Anterior cingulate cortex (tissue), 58 donors: Measurements from ENCODE around the gene KRTAP12-3.
"Not testable (repeated sequence)": the region's sequence is repeated elsewhere in the genome, so short reads cannot be mapped to it uniquely, and the experiment has no call there.

ENCODE experiments used
- DNase-seq, 58 donors: peaks; one replicate each; lab custom pipeline; 2025; lab: John Stamatoyannopoulos, UW

Gene KRTAP12-3

DNA sequence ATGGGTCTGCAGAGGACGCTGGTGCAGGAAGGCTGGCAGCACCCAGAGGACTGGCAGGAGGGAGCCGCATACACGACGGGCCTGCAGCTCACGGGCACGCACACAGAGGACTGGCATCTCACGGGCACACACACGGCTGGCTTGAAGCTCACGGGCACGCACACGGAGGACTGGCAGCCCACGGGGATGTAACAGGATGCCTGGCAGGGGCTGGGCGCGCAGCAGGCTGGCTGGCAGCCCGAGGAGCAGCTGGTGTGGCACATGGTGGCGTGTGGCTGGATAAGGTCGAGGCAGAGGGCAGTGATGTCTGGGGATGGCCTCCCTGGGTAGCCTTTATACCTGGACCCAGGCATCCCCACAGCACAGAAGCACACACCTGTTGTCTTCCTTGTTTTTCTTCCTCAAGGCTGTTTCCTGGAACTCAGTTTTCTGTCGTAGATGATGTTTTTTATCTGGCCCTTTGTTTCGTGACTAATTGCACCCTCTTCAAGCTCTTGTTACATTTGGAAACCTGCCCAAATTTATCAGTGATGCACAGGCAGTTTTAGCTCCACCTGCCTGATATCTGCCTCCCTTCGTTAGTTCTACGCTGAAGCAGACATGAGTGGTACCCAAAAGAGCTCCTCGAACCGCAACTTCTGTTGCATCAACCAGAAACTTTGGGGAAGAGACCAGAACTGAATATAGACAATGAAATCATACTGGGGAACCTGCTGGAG lies 24.3 kb downstream of the KRTAP12-3 start, which contains the start of gene KRTAP12-1:
TSS of gene KRTAP12-1 (minus strand) at position 303 of the 719 bp plus-strand sequence. CDS start at position 263, 40 bp downstream.
- DNase-seq, result no peak

DNA sequence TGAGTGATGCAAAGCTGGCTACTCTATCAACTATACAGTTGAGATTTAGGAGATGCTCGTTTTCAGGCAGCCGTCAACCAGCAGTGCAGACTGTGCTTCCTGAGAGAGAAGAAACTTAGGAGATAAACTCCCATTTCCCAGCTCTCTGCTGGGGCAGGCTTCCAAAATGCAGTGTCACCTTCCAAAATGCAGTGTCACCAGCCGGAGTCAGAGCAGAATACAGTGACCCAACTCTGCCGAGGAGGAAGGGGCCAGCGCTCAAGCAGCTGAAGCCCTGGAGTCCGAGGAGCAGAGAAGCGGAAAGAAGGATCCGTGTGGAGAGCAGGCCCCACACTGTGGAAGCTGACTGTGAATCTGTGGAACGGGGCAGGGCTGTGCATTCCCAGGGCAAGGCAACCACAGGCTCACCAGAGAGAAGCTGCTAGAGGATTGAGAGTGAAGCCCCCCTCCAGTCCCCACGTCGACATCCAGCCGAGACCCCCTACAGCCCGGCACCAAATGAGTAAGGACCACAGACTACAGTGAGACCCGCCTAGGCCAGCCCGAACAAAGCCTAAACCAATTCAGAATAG lies 24.9 kb downstream of the KRTAP12-3 start:
- DNase-seq, result no peak

DNA sequence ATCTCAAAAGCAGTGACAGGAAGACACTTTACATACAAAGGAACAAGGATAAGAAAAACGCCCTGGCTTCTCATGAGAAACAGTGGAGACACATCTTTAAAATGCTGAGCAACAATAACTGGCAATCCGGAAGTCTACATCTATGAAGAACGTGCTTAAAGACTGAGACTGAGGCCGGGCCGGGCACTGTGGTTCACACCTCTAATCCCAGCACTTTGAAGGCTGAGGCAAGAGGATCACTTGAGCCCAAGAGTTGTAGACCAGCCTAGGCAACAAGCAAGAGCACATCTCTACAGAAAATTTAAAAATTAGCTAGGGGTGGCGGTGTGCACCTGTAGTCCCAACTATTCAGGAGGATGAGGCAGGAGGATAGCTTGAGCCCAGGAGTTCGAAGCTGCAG lies 26.3 kb downstream of the KRTAP12-3 start:
- no peak for DNase-seq

DNA sequence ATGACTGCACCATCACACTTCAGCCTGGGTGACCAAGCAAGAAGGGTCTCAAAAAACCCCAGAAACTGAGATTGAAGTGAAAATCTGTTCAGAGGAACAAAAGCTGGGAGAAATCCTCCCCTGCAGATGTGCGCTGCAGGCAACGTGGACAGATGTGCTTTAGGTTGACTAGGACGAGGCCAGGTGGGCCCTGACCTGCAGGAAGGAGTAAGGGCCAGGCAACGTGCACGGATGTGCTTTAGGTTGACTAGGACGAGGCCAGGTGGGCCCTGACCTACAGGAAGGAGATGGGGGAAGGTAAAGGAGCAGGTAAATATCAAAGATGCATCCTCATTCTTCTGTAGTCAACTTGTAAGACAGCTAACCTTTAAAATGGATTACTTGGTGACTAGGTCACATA lies 26.8 kb downstream of the KRTAP12-3 start:
- no peak for DNase-seq

DNA sequence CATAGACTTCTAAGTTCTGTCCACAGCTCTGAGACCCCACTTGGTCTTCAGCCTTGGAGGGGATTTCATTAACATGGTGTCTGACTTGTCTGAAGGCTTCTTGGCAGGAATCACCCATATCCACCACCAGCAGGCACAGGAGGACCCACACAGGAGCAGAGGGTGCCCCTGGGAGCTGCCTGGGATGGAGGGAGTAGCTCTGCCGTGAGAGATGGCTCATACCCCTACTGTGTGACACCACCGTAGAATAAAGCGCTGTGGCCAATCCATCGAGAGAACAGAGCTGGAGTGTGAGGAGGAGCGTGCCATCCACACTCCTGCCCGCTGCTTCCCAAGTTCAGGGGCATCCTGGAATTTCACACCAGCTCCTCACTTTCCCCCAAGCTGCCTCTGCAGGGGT lies 27.3 kb downstream of the KRTAP12-3 start:
- DNase-seq, result not testable (repeated sequence)

DNA sequence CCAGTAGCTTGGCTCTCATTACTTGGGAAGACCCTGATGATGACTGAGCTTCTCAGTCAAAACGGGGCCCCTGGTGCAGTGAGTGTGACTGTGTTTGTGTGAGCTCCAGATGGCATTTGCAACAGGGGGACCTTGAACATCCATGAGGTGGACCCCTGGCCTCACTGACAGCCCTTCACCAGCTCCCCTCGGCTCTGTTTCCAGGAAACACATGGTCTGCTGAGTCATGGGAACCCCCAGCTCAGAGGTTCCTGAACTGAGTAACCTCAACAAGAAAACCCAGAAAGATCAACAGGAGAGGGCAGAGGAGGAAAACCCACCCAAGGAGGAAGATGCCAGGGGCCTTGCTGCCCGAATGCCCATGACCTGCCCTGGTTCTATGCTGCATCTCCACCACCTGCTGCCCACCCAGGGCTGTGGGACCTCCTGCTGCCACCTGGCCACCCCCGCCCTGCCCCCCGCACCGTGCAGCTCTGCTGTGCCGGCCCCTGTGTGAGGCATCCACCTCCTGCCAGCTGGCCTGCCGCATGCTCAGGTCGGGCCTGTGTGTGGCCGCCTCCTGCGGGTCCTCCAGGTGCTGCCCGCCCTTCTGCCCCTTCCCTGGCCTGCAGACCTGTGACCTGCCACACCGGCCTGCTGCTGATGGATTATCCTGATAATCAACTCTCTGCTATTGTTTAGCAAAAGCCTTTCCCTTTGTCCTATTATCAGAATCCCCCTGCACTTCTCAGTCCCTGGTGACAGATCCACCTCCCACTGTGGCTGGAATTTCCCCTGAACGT lies 28.5 kb downstream of the KRTAP12-3 start:
- no peak for DNase-seq

DNA sequence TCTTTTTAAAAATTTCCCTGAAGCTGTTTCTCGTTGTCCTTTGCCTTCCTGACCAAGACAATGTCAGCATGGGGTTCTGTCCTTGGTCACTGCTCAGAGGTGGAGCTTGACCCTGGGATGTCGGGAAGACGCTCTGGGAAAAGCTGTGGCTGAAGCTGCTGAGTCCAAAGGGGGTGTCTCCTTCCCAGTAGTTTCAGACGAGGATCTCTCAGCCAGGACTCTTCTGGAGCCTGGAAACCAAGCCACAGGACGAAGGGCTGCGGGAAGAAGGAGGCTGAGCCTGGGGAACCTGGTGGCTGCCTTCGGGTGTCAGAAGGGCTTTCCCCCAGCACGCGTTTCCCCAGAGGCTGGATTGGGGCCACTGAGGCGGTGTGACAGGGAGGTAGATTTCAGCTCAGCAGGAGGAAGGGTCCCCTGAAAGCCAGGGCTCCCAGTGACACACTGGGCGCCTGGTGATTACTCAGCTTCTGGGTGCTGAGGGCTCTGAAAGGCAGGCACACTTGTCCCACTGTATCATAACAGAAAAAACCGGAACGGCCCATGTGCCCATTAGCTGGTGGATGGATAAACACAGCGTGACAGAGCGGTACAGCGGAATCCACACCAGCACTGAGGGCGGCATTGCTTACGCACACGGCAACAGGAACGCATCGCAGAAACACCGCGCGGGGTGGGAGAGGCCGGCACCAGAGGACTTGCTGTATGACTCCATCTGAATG lies 29.3 kb downstream of the KRTAP12-3 start:
- no peak for DNase-seq

DNA sequence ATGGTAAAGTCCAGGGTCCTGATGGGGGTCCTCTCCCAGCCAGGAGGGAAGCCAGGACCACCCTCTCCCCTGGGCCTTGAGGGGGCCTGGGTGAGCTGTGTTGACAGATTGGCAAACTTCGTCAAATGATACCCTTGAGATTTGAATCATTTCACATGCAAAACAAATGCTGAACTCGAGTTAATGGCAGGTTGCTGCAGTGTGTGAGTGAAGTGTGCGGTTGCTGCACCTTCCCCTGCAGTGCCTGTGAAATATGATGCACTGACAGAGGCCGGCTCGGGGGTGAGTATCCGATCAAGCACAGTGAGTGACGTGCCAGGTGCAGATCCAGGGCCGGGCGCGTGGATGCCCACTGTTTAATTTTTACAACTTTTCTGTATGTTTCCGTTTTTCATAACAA lies 29.9 kb downstream of the KRTAP12-3 start:
- DNase-seq, result no peak

DNA sequence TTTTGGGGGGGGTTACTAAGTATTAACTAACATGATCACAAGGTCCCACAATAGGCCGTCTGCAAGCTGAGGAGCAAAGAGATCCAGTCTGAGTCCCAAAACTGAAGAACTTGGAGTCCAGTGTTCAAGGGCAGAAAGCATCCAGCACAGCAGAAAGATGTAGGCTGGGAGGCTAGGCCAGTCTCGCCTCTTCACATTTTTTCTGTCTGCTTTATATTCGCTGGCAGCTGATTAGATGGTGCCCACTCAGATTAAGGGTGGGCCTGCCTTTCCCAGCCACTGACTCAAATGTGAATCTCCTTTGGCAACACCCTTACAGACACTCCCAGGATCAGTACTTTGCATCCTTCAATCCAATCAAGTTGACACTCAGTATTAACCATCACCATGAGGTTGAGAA lies 32.0 kb downstream of the KRTAP12-3 start:
- DNase-seq, result not testable (repeated sequence)

DNA sequence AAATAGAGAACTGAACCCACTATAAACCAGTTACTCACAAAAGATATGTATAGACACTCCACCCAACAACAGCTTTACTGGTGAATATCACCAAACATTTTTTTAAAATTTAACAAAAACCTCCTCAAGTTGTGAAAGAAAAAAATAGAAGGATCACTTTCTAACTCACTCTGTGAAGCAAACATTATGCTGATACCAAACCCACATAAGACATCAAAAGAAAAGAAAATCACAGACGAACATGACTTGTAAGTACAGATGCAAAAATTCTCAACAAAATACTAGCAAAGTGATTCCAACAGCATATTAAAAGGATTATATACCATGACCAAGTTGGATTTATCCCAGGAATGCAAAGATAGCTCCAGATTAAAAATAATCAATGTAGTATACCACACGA lies 34.0 kb downstream of the KRTAP12-3 start:
- no peak for DNase-seq

DNA sequence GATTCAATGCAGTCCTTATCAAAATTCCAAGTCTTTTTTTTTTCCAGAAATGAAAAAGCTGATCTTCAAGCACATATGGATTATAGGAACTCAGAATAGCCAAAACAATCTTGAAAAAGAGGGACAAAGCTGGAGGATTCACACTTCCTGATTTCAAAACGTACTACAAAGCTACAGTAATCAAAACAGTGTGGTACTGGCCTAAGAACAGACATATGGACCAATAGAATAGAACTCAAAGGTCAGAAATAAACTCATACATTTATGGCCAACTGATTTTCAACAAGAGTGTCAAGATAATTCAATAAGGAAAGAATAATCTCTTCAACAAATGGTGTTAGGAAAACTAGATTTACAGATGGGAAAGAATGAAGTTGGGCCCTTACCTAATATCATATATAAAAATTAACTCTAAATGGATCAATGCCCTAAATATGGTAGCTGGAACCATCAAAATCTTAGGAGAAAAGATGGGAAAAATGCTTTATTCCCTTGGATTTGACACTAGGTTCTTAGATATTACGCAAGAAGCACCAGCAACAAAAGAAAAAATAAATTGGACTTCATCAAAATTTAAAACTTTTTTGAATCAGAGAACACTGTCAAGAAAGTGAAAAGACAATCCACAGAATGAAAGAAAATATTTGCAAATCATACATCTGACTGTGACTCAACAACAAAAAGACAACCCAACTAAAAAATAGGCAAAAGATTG lies 35.2 kb downstream of the KRTAP12-3 start:
- no peak for DNase-seq

DNA sequence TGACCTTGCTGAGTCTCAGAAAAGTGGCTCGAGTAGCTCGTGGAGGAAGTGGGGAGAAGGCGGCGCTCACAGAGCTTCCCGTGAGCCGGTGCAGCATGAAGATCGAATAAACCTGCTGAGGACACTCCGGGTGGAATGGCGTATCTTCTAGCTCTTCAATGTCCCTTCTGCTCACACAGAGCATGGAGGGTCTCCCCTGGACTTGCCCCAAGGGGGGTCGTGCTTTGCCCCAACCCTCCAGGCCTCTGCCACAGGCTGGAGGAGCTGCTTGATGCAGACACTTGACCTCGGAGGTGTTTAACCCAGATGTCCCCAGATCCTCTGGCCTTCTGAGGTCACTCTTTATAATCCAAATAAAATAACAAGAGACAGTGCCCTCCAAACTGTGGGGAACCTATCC lies 37.0 kb downstream of the KRTAP12-3 start:
- DNase-seq, result no peak

DNA sequence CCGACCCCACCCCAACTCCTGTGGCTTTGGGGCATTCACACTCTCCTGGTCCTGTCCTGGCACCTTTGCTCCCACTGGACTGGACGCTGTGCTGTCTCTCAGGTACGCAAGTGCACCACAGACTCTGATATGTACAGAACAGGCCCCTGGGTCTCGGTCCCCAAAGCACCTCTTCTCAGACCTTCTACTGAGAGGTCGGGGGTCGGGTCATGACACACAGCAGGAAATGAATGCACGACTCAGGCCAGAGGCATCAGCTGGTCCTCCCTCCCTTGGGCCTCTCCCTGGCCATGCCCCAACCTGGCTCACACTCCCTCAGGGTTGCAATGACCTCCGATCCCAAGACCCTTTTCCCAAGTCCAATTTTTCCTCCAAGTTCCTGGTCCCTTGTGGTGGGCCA lies 37.5 kb downstream of the KRTAP12-3 start:
- DNase-seq, result no peak

DNA sequence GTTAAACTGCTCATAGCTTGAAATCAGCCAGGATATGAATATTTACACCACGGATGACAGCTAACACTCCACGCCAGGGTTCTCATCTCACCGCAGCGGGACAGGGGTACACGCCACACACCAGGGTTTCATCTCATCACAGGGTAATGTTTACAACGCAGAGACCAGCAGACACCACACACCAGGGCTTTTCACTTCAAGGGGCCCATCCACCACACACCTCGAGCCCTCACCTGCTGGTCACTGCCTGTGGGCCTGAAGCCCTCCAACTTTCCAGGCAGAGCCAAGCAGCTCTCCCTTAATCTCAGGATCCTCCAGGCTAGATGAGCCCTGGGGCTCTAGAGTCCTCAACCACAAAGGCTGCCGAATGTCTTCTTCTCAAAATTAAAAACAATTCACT lies 37.9 kb downstream of the KRTAP12-3 start:
- no peak for DNase-seq

DNA sequence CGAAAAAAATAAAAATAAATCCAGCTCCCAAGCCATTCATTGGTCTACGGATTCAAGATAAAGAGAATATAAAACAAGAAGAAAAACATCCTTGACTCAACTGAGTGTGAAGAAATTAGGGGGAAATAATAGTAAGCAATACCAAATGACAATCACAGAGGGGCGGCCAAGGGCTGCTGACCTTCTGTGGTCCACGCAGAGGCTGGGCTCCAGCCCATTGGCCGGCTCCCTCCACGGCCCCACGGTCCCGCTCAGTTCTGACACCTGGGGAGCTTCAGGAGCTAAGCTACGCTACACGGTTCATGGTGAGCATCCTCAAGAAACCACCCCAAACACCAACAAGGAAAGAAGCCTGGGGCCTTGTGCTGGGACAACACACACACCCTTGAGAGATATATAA lies 38.8 kb downstream of the KRTAP12-3 start:
- DNase-seq, result no peak

DNA sequence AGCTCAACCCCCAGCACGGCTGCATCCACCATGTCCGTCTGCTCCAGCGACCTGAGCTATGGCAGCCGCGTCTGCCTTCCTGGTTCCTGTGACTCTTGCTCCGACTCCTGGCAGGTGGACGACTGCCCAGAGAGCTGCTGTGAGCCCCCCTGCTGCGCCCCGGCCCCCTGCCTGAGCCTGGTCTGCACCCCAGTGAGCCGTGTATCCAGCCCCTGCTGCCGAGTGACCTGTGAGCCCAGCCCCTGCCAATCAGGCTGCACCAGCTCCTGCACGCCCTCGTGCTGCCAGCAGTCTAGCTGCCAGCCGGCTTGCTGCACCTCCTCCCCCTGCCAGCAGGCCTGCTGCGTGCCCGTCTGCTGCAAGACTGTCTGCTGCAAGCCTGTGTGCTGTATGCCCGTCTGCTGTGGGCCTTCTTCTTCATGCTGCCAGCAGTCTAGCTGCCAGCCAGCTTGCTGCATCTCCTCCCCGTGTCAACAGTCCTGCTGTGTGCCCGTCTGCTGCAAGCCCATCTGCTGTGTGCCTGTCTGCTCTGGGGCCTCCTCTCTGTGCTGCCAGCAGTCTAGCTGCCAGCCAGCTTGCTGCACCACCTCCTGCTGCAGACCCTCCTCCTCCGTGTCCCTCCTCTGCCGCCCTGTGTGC lies 39.6 kb downstream of the KRTAP12-3 start, which contains the start of gene KRTAP10-12:
TSS of gene KRTAP10-12 (plus strand) at position 1 of the 639 bp plus-strand sequence. CDS start at position 31, 30 bp downstream.
- DNase-seq, result not testable (repeated sequence)

DNA sequence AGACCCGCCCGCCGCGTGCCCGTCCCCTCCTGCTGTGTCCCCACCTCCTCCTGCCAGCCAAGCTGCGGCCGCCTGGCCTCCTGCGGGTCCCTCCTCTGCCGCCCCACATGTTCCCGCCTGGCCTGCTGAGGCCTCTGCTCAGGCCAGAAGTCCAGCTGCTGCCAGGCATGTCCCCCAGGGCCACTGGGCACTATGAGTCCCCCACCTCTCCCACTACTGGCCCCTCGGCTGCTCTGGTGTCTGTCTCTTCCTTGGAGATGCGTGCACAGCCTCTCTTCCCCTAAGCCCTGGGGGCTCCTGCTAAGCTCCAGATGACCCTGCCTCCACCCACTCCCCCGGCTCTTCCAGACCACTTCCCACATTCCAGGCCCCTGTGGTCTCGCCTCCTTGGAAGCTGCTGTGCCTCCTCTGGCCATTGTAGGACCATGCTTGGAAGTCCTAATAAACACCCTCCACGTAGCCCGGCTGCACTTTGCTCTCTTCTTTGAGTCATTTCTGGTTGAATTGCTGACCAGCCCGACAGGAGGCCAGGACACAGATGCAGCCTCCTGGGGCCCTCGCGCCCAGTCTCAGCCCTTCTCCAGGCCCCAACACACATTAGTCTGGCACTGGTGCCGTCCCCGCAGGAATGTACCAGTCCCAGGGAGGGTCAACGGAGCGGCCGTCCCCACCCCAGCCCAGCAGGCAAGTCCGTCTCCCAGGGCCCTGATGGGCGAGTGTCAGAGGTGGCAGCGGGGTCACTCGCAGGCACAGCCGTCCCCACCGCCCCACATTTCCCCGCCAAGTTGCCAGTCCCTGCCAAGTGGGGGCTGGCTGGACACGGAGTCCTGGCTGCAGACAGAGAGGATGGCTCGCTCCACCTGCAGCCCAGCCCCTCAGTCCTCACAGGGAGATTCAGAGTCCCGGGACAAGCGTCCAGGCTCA lies 40.3 kb downstream of the KRTAP12-3 start:
- no peak for DNase-seq

DNA sequence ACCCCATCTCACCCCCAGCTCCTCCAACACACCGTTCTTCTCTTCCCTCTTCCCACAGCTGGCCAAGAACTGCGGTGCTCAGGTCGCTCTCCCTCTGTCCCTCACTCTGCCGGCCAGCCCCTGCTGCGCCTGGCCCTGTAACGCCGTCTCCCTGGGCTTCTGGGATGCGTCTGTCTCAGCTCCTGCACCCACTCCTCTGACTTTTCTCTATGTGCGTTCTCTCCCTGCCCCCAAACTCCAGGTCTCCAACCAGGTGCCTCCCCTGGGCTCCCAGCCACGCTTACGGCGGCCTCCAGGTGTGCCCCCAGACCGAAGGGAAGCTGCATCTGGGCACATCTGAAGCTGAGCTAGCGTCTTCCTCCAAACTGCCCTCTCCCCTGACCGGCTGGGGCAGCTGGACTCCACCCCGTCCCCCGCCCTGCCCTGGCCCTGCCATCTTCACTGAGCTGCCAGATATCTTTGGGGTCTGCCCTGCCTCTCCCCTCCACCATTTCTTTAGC lies 41.8 kb downstream of the KRTAP12-3 start:
- DNase-seq, result no peak
